OCI-LY1 (cell line): ENCODE data around the gene CEP290.

ENCODE experiments used
- H2AFZ ChIP-seq: fragments of 200-600 bp; sonication (generic), shearing (Covaris generic); 2 replicates; pipeline ENCODE4 v1.6.0; 2014; ENCODE audit warnings: antibody characterized with exemption, mild to moderate bottlenecking, low read length
- H3F3A ChIP-seq: fragments of 200-600 bp; sonication (generic), shearing (Covaris generic); 2 replicates; pipeline ENCODE4 v1.6.0; 2014; ENCODE audit warnings: mild to moderate bottlenecking, antibody characterized with exemption, low read length, moderate library complexity; ENCODE audit not compliant: insufficient read depth
- H3K27ac ChIP-seq: fragments of 200-600 bp; sonication (generic); 2 replicates; pipeline ENCODE4 v1.5.1; 2014; ENCODE audit warnings: low read length, mixed run types, mild to moderate bottlenecking, low read depth; ENCODE audit not compliant: poor library complexity, severe bottlenecking
- H3K27me3 ChIP-seq: fragments of 200-600 bp; sonication (generic); 2 replicates; pipeline ENCODE4 v1.6.0; 2014; ENCODE audit warnings: antibody characterized with exemption, mild to moderate bottlenecking, low read length, moderate library complexity; ENCODE audit not compliant: insufficient read depth
- H3K36me3 ChIP-seq: fragments of 200-600 bp; sonication (generic); 2 replicates; pipeline ENCODE4 v1.6.1; 2014; ENCODE audit warnings: mild to moderate bottlenecking, antibody characterized with exemption, low read length, moderate library complexity, mixed read lengths; ENCODE audit not compliant: insufficient read depth
- H3K4me1 ChIP-seq: fragments of 200-600 bp; sonication (generic); 2 replicates; pipeline ENCODE4 v1.5.1; 2014; ENCODE audit warnings: mild to moderate bottlenecking, low read length, moderate library complexity; ENCODE audit not compliant: insufficient read depth, severe bottlenecking
- H3K4me2 ChIP-seq: fragments of 200-600 bp; sonication (generic), shearing (Covaris generic); 2 replicates; pipeline ENCODE4 v1.6.1; 2014; ENCODE audit warnings: low read length
- H3K4me3 ChIP-seq: fragments of 200-600 bp; sonication (generic); 2 replicates; pipeline ENCODE4 v1.5.1; 2014; ENCODE audit warnings: low read length, low read depth, mild to moderate bottlenecking, mixed read lengths; ENCODE audit not compliant: poor library complexity, severe bottlenecking
- H3K79me2 ChIP-seq: fragments of 200-600 bp; shearing (Covaris generic); 2 replicates; pipeline ENCODE4 v1.6.1; 2016; ENCODE audit warnings: mixed run types, low read length, mixed read lengths; ENCODE audit not compliant: insufficient read depth
- H3K9ac ChIP-seq: fragments of 200-600 bp; sonication (generic), shearing (Covaris generic); 2 replicates; pipeline ENCODE4 v1.6.1; 2014; ENCODE audit warnings: mild to moderate bottlenecking, low read length, mixed read lengths
- H3K9me2 ChIP-seq: fragments of 200-600 bp; sonication (generic), shearing (Covaris generic); 2 replicates; pipeline ENCODE4 v1.6.1; 2014; ENCODE audit warnings: low read depth, mild to moderate bottlenecking, low read length, mixed read lengths
- H3K9me3 ChIP-seq: fragments of 200-600 bp; shearing (Covaris generic); 2 replicates; pipeline ENCODE4 v1.6.1; 2014; ENCODE audit warnings: low read length, mixed read lengths
- H4K20me1 ChIP-seq: fragments of 200-600 bp; sonication (generic), shearing (Covaris generic); 2 replicates; pipeline ENCODE4 v1.6.0; 2016; ENCODE audit warnings: mild to moderate bottlenecking, low read length; ENCODE audit not compliant: insufficient read depth
- CTCF ChIP-seq: fragments of 200-600 bp; sonication (generic), shearing (Covaris generic); IDR thresholded peaks from 2 replicates; pipeline ENCODE4 v1.5.1; 2017; ENCODE audit warnings: mild to moderate bottlenecking, antibody characterized with exemption, low read length, moderate library complexity, mixed read lengths
- EZH2 ChIP-seq: fragments of 200-600 bp; sonication (generic), shearing (Covaris generic); IDR thresholded peaks from 2 replicates; pipeline ENCODE4 v1.8.0; 2017; ENCODE audit warnings: borderline replicate concordance, mixed run types, mild to moderate bottlenecking, antibody characterized with exemption, low read length, moderate library complexity, mixed read lengths

CEP290 gene

GRCh38 chr12:88093573-88093972 is 48.3 kb downstream of the CEP290 start:
- no peaks in the 10 kb centered on the region for H3K79me2 ChIP-seq
- H3K9me3 ChIP-seq, result no peaks in the 10 kb centered on the region
- H3K27ac ChIP-seq, result no peak overlapping the region
- H3K36me3 ChIP-seq, result peaks cover 12% of the 10 kb centered on the region; the same call in 1 of the 2 replicates
- H3K4me1 ChIP-seq, result no peaks in the 10 kb centered on the region
- H3K4me3 ChIP-seq, result no peak overlapping the region
- H3K9ac ChIP-seq, result no peak overlapping the region
- H3F3A ChIP-seq, result no peaks in the 10 kb centered on the region
- H4K20me1 ChIP-seq, result no peaks in the 10 kb centered on the region
- no peak for TF ChIP-seq CTCF
- no peak for TF ChIP-seq EZH2
- no peaks in the 10 kb centered on the region for H3K27me3 ChIP-seq
- no peaks in the 10 kb centered on the region for H3K9me2 ChIP-seq
- no peak overlapping the region for H2AFZ ChIP-seq
- H3K4me2 ChIP-seq, result no peak overlapping the region

GRCh38 chr12:88092771-88093170 is 49.1 kb downstream of the CEP290 start:
- TF ChIP-seq CTCF, result no peak
- no peak for TF ChIP-seq EZH2
- Histone ChIP-seq H3K9ac (no peak overlapping the region), H3K27ac (no peak overlapping the region), H3K27me3 (no peaks in the 10 kb centered on the region), H3K36me3 (peaks cover 12% of the 10 kb centered on the region), H3K79me2 (no peaks in the 10 kb centered on the region), H3K4me2 (no peak overlapping the region), H3K4me1 (no peaks in the 10 kb centered on the region), H2AFZ (no peak overlapping the region), H3K9me2 (no peaks in the 10 kb centered on the region), H3K9me3 (no peaks in the 10 kb centered on the region), H3F3A (no peaks in the 10 kb centered on the region), H4K20me1 (no peaks in the 10 kb centered on the region), H3K4me3 (no peak overlapping the region)

- peaks cover 43% of the 10 kb centered on the region for H3K36me3 ChIP-seq
- no peak overlapping the region for H2AFZ ChIP-seq
- H3K9me3 ChIP-seq, result no peaks in the 10 kb centered on the region
- H3K4me1 ChIP-seq, result peaks cover 5% of the 10 kb centered on the region
- no peak for TF ChIP-seq EZH2
- no peak for TF ChIP-seq CTCF
- no peaks in the 10 kb centered on the region for H4K20me1 ChIP-seq
- H3F3A ChIP-seq, result no peaks in the 10 kb centered on the region
- H3K27ac ChIP-seq, result no peak overlapping the region
- no peak overlapping the region for H3K9ac ChIP-seq
- no peak overlapping the region for H3K4me3 ChIP-seq
- H3K9me2 ChIP-seq, result no peaks in the 10 kb centered on the region
- no peaks in the 10 kb centered on the region for H3K27me3 ChIP-seq
- no peaks in the 10 kb centered on the region for H3K79me2 ChIP-seq
- H3K4me2 ChIP-seq, result no peak overlapping the region
Measured at GRCh38 chr12:88084210-88084609, 57.7 kb downstream of the CEP290 start.
